ENCODE measurements around the gene C1orf167.

GRCh38 chr1:11738783-11739182, 23.2 kb upstream of the C1orf167 start:
- no peak for TF ChIP-seq CTCF (conservative IDR thresholded peaks at IDR 0.05; ENCODE audit: low read depth in 2 of 2)
- no peak for TF ChIP-seq POLR2AphosphoS5 (IDR thresholded peaks at IDR 0.05; ENCODE audit: low read depth)
